MCF 10A (cell line): Measurements from ENCODE around the gene PIP5K1A. TPM values are rescaled to one million over a fixed set of nuclear protein-coding genes. Genes with fewer than 3 reads are reported as not detected.
A peak's percentile ranks its signal among the peaks of the same experiment; 100 is the strongest.

Experiments used
- BruUV-seq: library from RNA; stranded (reverse); fragments of 400-500 nt; replicated peaks from 2 replicates; lab custom pipeline; 2021; lab: Mats Ljungman, UMichigan
- CTCF ChIA-PET: fragments of 300-600 bp; sonication (Branson Sonifier 250); formaldehyde crosslinking; extraction: SDS; loops from one replicate; lab custom pipeline; 2021; ENCODE audit warnings: antibody characterized with exemption, inconsistent platforms; lab: Yijun Ruan, JAX
- POLR2A ChIA-PET: fragments of 300-600, 350-650 bp; sonication (Branson Sonifier 250); formaldehyde crosslinking; extraction: SDS; loops from one replicate; lab custom pipeline; 2020; ENCODE audit warnings: antibody characterized with exemption, inconsistent platforms; lab: Yijun Ruan, JAX
- DNase-seq: peaks from one replicate; pipeline ENCODE4 v3.0.0-alpha.2; 2018; ENCODE audit not compliant: unreplicated experiment
- H3K27ac Mint-ChIP-seq: one replicate; pipeline ENCODE4 v1.8.0; 2022; ENCODE audit warnings: mild to moderate bottlenecking, low read depth, mixed read lengths; ENCODE audit not compliant: unreplicated experiment
- H3K27me3 Mint-ChIP-seq: one replicate; pipeline ENCODE4 v1.8.0; 2022; ENCODE audit warnings: mixed read lengths; ENCODE audit not compliant: insufficient read depth, unreplicated experiment
- H3K36me3 Mint-ChIP-seq: one replicate; pipeline ENCODE4 v1.8.0; 2022; ENCODE audit warnings: mild to moderate bottlenecking, moderate library complexity, mixed read lengths; ENCODE audit not compliant: insufficient read depth, unreplicated experiment
- H3K4me1 Mint-ChIP-seq: one replicate; pipeline ENCODE4 v1.8.0; 2022; ENCODE audit warnings: mixed read lengths; ENCODE audit not compliant: insufficient read depth, unreplicated experiment
- H3K4me3 Mint-ChIP-seq: one replicate; pipeline ENCODE4 v1.8.0; 2022; ENCODE audit warnings: mild to moderate bottlenecking, moderate library complexity, mixed read lengths; ENCODE audit not compliant: unreplicated experiment
- H3K9me3 Mint-ChIP-seq: one replicate; pipeline ENCODE4 v1.8.0; 2022; ENCODE audit warnings: mixed read lengths; ENCODE audit not compliant: unreplicated experiment
- CTCF ChIP-seq: fragments of 200-600 bp; IDR thresholded peaks from one replicate; pipeline ENCODE4 v1.8.0; 2022; ENCODE audit warnings: antibody characterized with exemption, mild to moderate bottlenecking; ENCODE audit not compliant: unreplicated experiment
- intact Hi-C: fragments of 100-400 bp; cut with micrococcal nuclease; formaldehyde crosslinking; loops from 2 replicates; pipeline ENCODE4 v1.14.1; 2022
- total RNA-seq: library from RNA; stranded (reverse); gene quantifications from 2 replicates; pipeline ENCODE4 v1.2.3, GENCODE V29; 2022

The PIP5K1A gene
- total RNA-seq, 1 experiment from 2014 or later, result 163 TPM

- intact Hi-C loops, result loop anchor here (2.0 to 10.0 kb wide), 3 partner anchors 25 to 181 kb away; partner anchors contain the start of genes GABPB2 and RFX5
Measured at GRCh38 chr1:151255381-151255780, 57.0 kb downstream of the PIP5K1A start.

GRCh38 chr1:151259351-151259750 lies 61.0 kb downstream of the PIP5K1A start:
- POLR2A ChIA-PET, result interaction anchor here (2.7 kb wide), 1 partner anchor 64 kb away, joined by 17 read pairs; no protein-coding TSS in a partner anchor
- BruUV-seq, result no TSS peak
- CTCF ChIA-PET, result interaction anchor here (0.8 to 3.9 kb wide), 4 partner anchors 22 to 97 kb away, joined by 3 to 22 read pairs (median 5); no protein-coding TSS in a partner anchor
- DNase-seq, result peak; percentile 93
- Mint-ChIP-seq H3K27ac (no peak overlapping the region), H3K27me3 (no peaks in the 10 kb centered on the region), H3K36me3 (peaks cover 58% of the 10 kb centered on the region), H3K4me3 (no peak overlapping the region), H3K4me1 (peaks cover 24% of the 10 kb centered on the region), H3K9me3 (no peaks in the 10 kb centered on the region)
- intact Hi-C loops, result loop anchor here (10.0 kb wide), 1 partner anchor 185 kb away; the partner anchor contains the start of gene GABPB2
- TF ChIP-seq CTCF, result no peak

More at GRCh38 chr1:151255381-151255780, 57.0 kb downstream of the PIP5K1A start:
- ChIA-PET CTCF (interaction anchor here (0.8 to 10.6 kb wide), 7 partner anchors 9 to 85 kb away, joined by 3 to 122 read pairs (median 4); no protein-coding TSS in a partner anchor), POLR2A (interaction anchor here (0.5 to 8.1 kb wide), 24 partner anchors 9 to 518 kb away, joined by 3 to 153 read pairs (median 8); partner anchors contain the start of genes MINDY1, PI4KB, PIP5K1A and PSMB4)
- Mint-ChIP-seq H3K4me3 (peak overlapping the region; percentile 79), H3K27me3 (no peaks in the 10 kb centered on the region), H3K9me3 (no peaks in the 10 kb centered on the region), H3K4me1 (peaks cover 24% of the 10 kb centered on the region), H3K36me3 (peaks cover 38% of the 10 kb centered on the region), H3K27ac (peak overlapping the region; percentile 98)
- DNase-seq, result no peak
- BruUV-seq, result no TSS peak
- TF ChIP-seq CTCF, result no peak

GRCh38 chr1:151265446-151266236 lies 67.3 kb downstream of the PIP5K1A start:
- CTCF ChIA-PET, result interaction anchor here (1.2 kb wide), 1 partner anchor 75 kb away, joined by 4 read pairs; no protein-coding TSS in a partner anchor
- Mint-ChIP-seq H3K27ac (no peak overlapping the region), H3K36me3 (peaks cover 97% of the 10 kb centered on the region), H3K4me1 (no peaks in the 10 kb centered on the region), H3K27me3 (no peaks in the 10 kb centered on the region), H3K9me3 (no peaks in the 10 kb centered on the region), H3K4me3 (no peak overlapping the region)
- TSS peak; percentile 43 for BruUV-seq
- no peak for DNase-seq
- intact Hi-C loops, result no loop called here
- POLR2A ChIA-PET, result interaction anchor here (0.5 to 2.1 kb wide), 4 partner anchors 11 to 164 kb away, joined by 3 to 15 read pairs (median 3); partner anchors contain the start of gene PSMD4
- no peak for TF ChIP-seq CTCF

GRCh38 chr1:151266315-151266714 lies 68.0 kb downstream of the PIP5K1A start:
- no peak for TF ChIP-seq CTCF
- no peaks in the 10 kb centered on the region for H3K4me1 Mint-ChIP-seq

More at GRCh38 chr1:151266315-151266714, 68.0 kb downstream of the PIP5K1A start:
- DNase-seq, result no peak
- BruUV-seq, result no TSS peak
- Mint-ChIP-seq H3K9me3 (no peaks in the 10 kb centered on the region), H3K27me3 (no peaks in the 10 kb centered on the region), H3K36me3 (peaks cover 92% of the 10 kb centered on the region), H3K27ac (no peak overlapping the region), H3K4me3 (no peak overlapping the region)
- ChIA-PET POLR2A (interaction anchor here (0.6 to 2.1 kb wide), 4 partner anchors 8 to 211 kb away, joined by 3 to 15 read pairs (median 6); partner anchors contain the start of gene PSMD4), CTCF (interaction anchor here (0.6 to 1.2 kb wide), 4 partner anchors 58 to 77 kb away, joined by 3 to 4 read pairs (median 3); no protein-coding TSS in a partner anchor)
- intact Hi-C loops, result no loop called here
